Measurements from ENCODE around the gene PCCA. TPM values are rescaled to one million over a fixed set of nuclear protein-coding genes. Genes with fewer than 3 reads are reported as not detected.

PCCA gene
- total and polyA plus RNA-seq, 2 of the 13 experiments (the other 11 are each of a cell fraction or from before 2014, with no cell fraction given) = 15.0 to 32.2 TPM

DNA sequence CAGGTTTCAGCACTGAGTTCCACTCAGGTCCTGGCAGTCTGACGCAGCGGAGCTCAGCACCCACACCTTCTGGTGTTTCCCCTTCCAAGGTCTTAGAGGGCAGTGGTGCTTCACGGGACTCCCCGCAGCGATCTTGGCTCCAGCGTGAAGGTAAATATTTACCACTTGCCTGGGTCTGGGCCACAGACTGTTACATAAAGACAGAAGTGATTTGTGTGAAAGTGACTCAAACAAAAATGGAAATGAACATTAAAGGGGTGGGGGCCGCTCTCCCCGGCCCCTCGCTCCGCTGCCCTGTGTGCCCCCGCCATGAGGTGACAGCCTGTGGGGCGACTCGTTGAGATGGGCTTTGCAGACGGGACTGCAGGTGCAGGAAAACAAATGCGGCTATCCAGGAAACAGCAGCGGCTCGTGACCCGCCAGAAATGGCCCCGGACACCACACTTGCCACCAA is 444.7 kb downstream of the PCCA start (continued):
- TF ChIP-seq ZNF138 (CRISPR knock-in tag; IDR thresholded peaks at IDR 0.05; ENCODE audit: low read depth) (no peak), EP300 (IDR thresholded peaks at IDR 0.05; ENCODE audit: low read depth in 2 of 2, low read length in 2 of 2) (peak in 1 of 2 experiments; percentile 21; a peak in 1 of 4 replicates), EP300 (CRISPR knock-in tag; IDR thresholded peaks at IDR 0.05; ENCODE audit: borderline replicate concordance) (no peak), MTA3 (CRISPR knock-in tag; IDR thresholded peaks at IDR 0.05) (no peak), REXO4 (CRISPR knock-in tag; IDR thresholded peaks at IDR 0.05; ENCODE audit: borderline replicate concordance) (no peak), HIVEP1 (CRISPR knock-in tag; IDR thresholded peaks at IDR 0.05) (0 out of 2 replicates have a peak, but pooled peaks have one; percentile 38), HOMEZ (CRISPR knock-in tag; IDR thresholded peaks at IDR 0.05; ENCODE audit: low read depth) (0 out of 2 replicates have a peak, but pooled peaks have one; percentile 41), FIP1L1 (IDR thresholded peaks at IDR 0.05; ENCODE audit: borderline replicate concordance, insufficient read depth, low read depth, low read length) (no peak), ZNF281 (CRISPR knock-in tag; IDR thresholded peaks at IDR 0.05; ENCODE audit: borderline replicate concordance) (no peak), ZFAT (CRISPR knock-in tag; conservative IDR thresholded peaks at IDR 0.05) (no peak), ZNF350 (CRISPR knock-in tag; IDR thresholded peaks at IDR 0.05; ENCODE audit: borderline replicate concordance, low read depth) (peak; percentile 36; the same call in 1 of the 2 replicates), FOXA1 (IDR thresholded peaks at IDR 0.05) (no peak), FOXA1 (CRISPR knock-in tag; IDR thresholded peaks at IDR 0.05) (peak; percentile 43; the same call in 1 of the 2 replicates), BHLHE40 (IDR thresholded peaks at IDR 0.05; ENCODE audit: low read length) (no peak), AFF4 (CRISPR knock-in tag; IDR thresholded peaks at IDR 0.05) (no peak), TP53 (CRISPR knock-in tag; conservative IDR thresholded peaks at IDR 0.05) (no peak), SETDB1 (CRISPR knock-in tag; IDR thresholded peaks at IDR 0.05; ENCODE audit: borderline replicate concordance) (no peak), KDM5B (CRISPR knock-in tag; IDR thresholded peaks at IDR 0.05; ENCODE audit: borderline replicate concordance) (no peak), FOXJ3 (CRISPR knock-in tag; IDR thresholded peaks at IDR 0.05; ENCODE audit: borderline replicate concordance) (peak; percentile 54; the same call in 1 of the 2 replicates), DNMT1 (CRISPR knock-in tag; IDR thresholded peaks at IDR 0.05) (no peak)
- TF ChIP-seq, protein P1, sequence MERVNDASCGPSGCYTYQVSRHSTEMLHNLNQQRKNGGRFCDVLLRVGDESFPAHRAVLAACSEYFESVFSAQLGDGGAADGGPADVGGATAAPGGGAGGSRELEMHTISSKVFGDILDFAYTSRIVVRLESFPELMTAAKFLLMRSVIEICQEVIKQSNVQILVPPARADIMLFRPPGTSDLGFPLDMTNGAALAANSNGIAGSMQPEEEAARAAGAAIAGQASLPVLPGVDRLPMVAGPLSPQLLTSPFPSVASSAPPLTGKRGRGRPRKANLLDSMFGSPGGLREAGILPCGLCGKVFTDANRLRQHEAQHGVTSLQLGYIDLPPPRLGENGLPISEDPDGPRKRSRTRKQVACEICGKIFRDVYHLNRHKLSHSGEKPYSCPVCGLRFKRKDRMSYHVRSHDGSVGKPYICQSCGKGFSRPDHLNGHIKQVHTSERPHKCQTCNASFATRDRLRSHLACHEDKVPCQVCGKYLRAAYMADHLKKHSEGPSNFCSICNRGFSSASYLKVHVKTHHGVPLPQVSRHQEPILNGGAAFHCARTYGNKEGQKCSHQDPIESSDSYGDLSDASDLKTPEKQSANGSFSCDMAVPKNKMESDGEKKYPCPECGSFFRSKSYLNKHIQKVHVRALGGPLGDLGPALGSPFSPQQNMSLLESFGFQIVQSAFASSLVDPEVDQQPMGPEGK (CRISPR knock-in tag; IDR thresholded peaks at IDR 0.05) = peak; percentile 80
